Activated naive CD8-positive, alpha-beta T cell treated with anti-CD3 and anti-CD28 coated beads, Interleukin-2, amount 50 U/mL, for 24 hours (primary cell): ENCODE data around the gene SPG7.
"Not testable (repeated sequence)": the region's sequence is repeated elsewhere in the genome, so short reads cannot be mapped to it uniquely, and the experiment has no call there.

Experiments
- ATAC-seq: fragments of 150-1000 bp; cut with Tn5 transposase; one replicate; pipeline ENCODE4 v1.10.0; 2021
- DNase-seq: peaks from one replicate; pipeline ENCODE4 v3.0.0; 2021
- H3K27ac Mint-ChIP-seq: one replicate; pipeline ENCODE4 v1.8.0; 2021; ENCODE audit warnings: mild to moderate bottlenecking, mixed read lengths
- H3K27me3 Mint-ChIP-seq: one replicate; pipeline ENCODE4 v1.8.0; 2021; ENCODE audit warnings: mixed read lengths
- H3K36me3 Mint-ChIP-seq: one replicate; pipeline ENCODE4 v1.8.0; 2021; ENCODE audit warnings: low read depth, mixed read lengths
- H3K4me1 Mint-ChIP-seq: one replicate; pipeline ENCODE4 v1.8.0; 2021; ENCODE audit warnings: mixed read lengths
- H3K4me3 Mint-ChIP-seq: one replicate; pipeline ENCODE4 v1.8.0; 2021; ENCODE audit warnings: mild to moderate bottlenecking, moderate library complexity, mixed read lengths
- H3K9me3 Mint-ChIP-seq: one replicate; pipeline ENCODE4 v1.8.0; 2021; ENCODE audit warnings: mixed read lengths

Gene SPG7

DNA sequence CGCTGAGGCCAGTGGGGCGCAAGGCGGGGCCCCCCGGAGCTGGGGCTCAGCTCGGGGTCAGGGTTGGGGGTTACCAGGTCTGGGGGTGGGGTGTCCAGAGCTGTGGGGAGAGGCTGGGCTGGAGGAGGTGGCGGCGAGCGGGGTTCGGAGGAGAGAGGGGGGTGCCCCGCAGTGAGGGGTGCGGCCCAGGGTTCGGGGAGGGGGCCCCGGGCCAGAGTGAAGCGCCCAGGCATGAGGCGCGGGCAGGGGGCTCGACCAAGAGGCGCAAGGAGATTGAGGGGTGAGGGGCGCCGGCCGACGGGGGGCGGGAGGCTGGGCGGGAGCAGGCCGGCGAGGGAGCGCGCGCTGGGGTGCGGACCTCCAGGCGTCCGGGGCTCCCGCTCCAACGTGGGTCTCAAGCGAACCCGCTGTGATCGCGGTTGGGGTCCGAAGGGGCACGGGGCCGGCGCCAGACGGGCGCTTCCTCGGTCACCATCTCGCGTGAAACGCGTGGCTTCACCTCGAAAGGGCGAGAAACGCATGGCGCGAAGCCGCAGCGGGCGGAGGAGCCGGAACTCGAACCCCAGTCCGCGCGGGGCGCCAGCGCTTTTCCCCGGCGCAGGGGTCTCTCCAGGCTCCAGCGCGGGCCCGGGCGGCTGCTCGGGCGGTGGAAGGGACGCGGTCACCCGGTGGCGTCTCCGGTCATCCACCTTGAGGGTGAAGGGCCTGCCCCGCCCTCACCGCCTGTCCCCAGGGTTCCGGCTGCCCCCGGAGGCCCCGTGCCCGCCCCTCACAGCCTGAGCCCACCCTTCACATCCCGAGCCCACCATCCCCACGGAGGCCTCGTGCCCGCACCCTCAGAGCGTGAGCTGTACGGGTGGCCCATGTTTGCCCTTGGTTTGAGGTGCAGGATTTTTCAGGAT lies 68.2 kb downstream of the SPG7 start:
- Mint-ChIP-seq H3K9me3 (no peaks in the 10 kb centered on the region), H3K36me3 (peaks cover 3% of the 10 kb centered on the region), H3K27ac (no peak overlapping the region), H3K4me3 (no peak overlapping the region), H3K27me3 (peaks cover 9% of the 10 kb centered on the region), H3K4me1 (peaks cover 9% of the 10 kb centered on the region)
- no peak for ATAC-seq
- no peak for DNase-seq

DNA sequence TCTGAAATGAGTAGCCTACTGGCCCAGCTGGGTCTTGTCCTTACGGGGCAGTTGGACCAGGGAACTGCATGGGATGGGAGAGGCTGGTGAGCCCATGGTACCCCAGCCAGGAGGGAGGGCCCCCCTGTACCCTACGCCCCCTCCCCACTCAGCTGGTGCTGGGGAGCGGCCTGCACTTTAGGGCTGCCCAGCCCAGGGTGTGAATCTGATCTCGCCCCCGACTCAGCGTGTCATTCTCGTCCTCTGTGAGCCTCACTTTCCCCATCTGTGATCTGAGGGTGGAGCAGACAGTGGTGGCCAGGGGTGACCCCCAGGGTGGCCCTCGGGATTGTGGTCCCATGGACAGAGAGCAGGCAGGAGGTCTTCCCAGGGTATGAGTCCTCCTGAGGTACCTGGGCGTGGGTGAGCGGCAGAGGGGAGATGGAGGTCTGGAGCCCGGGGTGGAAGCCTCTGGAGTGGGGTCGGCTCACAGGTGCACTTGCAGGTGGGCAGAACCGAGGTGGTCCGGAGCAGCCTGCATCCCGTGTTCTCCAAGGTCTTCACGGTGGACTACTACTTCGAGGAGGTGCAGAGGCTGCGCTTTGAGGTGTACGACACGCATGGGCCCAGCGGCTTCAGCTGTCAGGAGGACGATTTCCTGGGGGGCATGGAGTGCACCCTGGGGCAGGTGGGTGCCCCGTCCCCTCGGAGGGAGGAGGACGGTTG lies 69.0 kb downstream of the SPG7 start:
- ATAC-seq (no peak), DNase-seq (no peak)
- H3K36me3 Mint-ChIP-seq: peaks cover 3% of the 10 kb centered on the region
- peak overlapping the region; percentile 11 for H3K4me3 Mint-ChIP-seq
- H3K4me1 Mint-ChIP-seq: peaks cover 3% of the 10 kb centered on the region
- H3K9me3 Mint-ChIP-seq: no peaks in the 10 kb centered on the region
- peaks cover 6% of the 10 kb centered on the region for H3K27me3 Mint-ChIP-seq
- H3K27ac Mint-ChIP-seq: no peak overlapping the region

DNA sequence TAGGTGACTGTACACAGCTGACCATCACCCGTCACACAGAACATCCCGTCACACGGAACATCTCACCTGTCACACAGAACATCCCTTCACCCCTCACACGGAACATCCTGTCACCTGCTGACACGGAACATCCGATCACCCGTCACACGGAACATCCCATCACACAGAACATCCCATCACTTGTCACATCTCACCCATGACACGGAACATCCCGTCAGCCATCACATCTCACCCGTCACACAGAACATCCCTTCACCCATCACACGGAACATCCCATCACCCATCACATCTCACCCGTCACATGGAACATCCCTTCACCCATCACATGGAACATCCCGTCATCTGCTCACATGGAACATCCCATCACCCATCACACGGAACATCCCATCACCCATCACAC lies 71.1 kb downstream of the SPG7 start:
- Mint-ChIP-seq H3K27ac (no peak overlapping the region), H3K4me1 (peaks cover 2% of the 10 kb centered on the region), H3K27me3 (peaks cover 3% of the 10 kb centered on the region), H3K9me3 (no peaks in the 10 kb centered on the region), H3K36me3 (peaks cover 3% of the 10 kb centered on the region), H3K4me3 (no peak overlapping the region)
- no peak for ATAC-seq
- no peak for DNase-seq

DNA sequence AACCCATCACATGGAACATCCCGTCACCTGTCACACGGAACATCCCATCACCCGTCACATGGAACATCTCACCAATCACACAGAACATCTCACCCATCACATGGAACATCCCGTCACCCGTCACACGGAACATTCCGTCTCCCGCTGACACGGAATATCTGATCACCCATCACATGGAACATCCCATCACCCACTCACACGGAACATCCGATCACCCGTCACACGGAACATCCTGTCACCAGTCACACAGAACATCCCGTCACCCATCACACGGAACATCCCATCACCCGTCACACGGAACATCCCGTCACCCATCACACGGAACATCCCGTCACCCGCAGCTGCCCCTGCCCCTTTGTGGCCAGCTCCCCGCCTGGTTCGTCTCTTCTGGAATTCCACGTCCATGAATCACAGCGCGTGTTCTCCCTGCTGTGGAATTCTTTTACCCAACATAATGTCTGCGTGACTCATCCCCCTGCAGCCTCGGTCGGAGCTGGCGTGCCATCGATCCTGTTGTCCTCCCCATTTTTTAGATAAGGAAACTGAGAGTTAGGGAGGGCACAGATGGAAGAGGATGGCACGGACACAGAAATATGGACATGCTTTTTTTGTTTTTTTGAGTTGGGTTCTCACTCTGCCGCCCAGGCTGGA lies 73.0 kb downstream of the SPG7 start:
- no peak overlapping the region for H3K4me3 Mint-ChIP-seq
- ATAC-seq (no peak), DNase-seq (no peak)
- no peaks in the 10 kb centered on the region for H3K9me3 Mint-ChIP-seq
- no peak overlapping the region for H3K27ac Mint-ChIP-seq
- H3K27me3 Mint-ChIP-seq: peaks cover 3% of the 10 kb centered on the region
- no peaks in the 10 kb centered on the region for H3K4me1 Mint-ChIP-seq
- peaks cover 3% of the 10 kb centered on the region for H3K36me3 Mint-ChIP-seq

DNA sequence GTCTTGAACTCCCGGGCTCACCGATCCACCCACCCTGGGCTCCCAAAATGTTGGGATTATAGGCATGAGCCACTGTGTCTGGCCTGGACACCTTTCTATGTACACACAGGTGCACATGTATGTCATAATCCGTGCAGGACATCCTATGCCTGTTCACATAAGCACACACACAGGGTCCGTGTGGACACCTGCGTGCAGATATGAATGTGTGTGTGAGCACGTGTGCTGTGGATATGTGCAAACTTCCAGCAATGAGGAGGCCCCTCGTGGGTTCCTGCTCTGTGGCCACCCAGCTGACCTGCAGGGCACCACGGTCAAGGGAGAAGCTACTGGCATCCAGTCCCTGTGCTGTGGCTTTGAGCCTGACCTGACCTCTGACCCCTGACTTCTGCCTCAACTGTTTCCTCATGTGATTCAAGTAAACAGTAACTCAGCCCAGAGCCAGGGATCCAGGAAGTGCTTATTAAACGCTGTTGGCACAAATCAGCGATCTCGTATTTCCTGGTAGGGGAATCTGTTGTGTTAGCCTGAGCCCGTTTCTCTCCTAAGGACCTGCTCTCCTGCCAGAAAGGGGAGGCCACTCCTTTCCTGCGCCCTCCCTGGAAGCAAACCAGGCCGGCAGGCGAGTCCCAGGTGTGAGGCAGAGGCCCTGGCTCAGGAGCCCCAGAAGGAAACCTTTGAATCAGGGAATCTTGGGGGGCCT lies 73.8 kb downstream of the SPG7 start:
- Mint-ChIP-seq H3K36me3 (peaks cover 3% of the 10 kb centered on the region), H3K27me3 (peaks cover 3% of the 10 kb centered on the region), H3K9me3 (no peaks in the 10 kb centered on the region), H3K4me3 (no peak overlapping the region), H3K27ac (no peak overlapping the region), H3K4me1 (no peaks in the 10 kb centered on the region)
- DNase-seq: no peak
- ATAC-seq: no peak

DNA sequence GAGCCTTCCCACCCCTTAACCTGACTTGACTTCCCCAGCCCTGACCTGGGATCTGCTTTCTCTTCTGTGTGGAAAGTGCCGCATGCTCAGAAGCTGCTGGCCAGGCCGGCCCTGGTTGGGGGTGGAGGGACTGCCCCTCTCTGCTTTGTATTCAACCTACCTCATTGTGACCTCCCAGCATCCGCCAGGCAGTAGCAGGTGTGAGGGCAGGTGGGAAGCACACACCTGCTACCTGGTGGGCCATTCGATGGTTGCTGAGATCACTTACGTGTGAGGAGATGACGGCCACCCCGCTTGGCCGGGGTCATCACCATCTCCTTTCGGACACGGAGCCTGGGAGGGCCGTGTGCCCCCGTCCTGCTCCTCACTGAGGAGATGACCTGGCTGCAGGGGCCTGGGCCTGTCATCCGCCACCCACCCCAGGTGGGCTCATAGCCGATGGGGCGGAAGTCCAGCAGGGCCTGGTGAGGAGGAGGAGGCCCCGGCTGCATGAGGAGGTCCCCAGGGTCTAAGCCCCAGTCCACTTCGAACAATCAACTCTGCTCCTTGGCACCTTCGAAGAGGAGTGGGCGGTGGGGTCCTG lies 74.5 kb downstream of the SPG7 start:
- Mint-ChIP-seq H3K4me3 (no peak overlapping the region), H3K9me3 (no peaks in the 10 kb centered on the region), H3K36me3 (peaks cover 4% of the 10 kb centered on the region), H3K4me1 (no peaks in the 10 kb centered on the region), H3K27ac (no peak overlapping the region), H3K27me3 (no peaks in the 10 kb centered on the region)
- ATAC-seq: no peak
- DNase-seq: no peak

DNA sequence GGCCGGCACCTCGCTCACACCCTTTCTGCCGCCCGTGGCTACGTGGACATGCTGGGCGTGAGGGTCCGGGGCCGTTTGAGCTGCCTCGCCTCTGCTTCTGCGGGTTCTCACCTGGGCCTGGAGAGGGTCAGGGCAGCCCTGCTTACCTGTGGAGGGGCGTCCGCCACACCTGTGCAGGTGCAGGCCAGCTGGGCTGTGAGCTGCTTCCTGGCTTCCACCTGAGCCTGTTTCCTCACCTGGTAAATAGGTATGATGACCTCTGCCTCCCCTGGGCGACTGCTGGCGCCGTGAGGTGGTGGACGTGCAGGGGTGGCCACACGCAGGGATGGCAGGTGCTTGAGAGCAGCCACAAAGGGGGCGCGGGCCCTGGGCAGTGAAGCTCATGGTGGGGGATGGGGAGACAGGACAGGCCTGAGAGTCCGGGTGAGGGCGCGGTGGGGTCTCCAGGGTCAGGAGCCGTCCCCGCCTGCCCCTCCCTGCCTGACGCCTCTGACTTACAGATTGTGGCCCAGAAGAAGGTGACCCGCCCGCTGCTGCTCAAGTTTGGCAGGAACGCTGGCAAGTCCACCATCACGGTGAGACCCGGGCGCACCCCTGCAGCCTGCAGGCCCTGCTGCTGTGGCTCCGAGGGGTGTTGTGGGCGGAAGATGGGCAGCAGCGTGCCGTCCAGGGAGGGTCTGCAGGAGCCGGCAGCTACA lies 75.1 kb downstream of the SPG7 start:
- ATAC-seq: no peak
- H3K4me3 Mint-ChIP-seq: no peak overlapping the region
- no peaks in the 10 kb centered on the region for H3K27me3 Mint-ChIP-seq
- H3K4me1 Mint-ChIP-seq: no peaks in the 10 kb centered on the region
- no peak for DNase-seq
- no peak overlapping the region for H3K27ac Mint-ChIP-seq
- no peaks in the 10 kb centered on the region for H3K9me3 Mint-ChIP-seq
- H3K36me3 Mint-ChIP-seq: peaks cover 2% of the 10 kb centered on the region

DNA sequence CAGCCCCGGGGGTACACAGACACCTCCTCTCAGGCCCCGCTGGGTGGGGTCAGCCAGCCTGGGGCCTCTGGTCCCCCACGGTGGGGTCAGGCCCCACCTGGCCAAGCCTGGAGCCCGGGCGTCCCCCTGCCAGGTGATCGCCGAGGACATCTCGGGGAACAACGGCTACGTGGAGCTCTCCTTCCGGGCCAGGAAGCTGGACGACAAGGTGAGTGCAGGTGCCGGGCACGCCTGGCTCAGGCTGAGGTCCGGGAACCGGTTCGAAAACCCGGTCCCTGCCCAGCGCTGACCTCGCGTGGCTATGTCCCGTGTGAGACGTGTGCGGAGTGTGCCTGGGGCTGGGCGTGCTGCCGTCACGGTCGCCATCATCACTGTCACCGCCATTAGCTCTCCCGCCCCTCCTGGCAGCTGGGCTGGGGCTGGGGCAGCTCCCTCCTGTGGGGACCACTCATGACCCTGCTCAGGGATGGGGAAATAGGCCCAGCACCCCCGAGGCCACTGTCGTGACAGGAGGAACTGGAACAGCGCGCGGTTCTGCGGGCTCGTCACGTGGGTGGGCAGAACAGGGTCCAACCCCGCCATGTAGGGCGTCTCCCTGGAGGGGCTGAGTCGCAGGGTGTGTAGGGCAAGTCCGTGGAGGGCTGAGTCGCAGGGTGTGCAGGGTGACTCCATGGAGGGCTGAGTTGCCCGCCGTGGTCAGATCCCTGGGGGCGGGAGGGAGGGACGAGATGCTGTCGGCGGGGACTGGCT lies 75.9 kb downstream of the SPG7 start:
- no peak overlapping the region for H3K4me3 Mint-ChIP-seq
- no peak for ATAC-seq
- no peaks in the 10 kb centered on the region for H3K4me1 Mint-ChIP-seq
- no peak for DNase-seq
- H3K27me3 Mint-ChIP-seq: no peaks in the 10 kb centered on the region
- peaks cover 1% of the 10 kb centered on the region for H3K36me3 Mint-ChIP-seq
- H3K27ac Mint-ChIP-seq: no peak overlapping the region
- no peaks in the 10 kb centered on the region for H3K9me3 Mint-ChIP-seq

DNA sequence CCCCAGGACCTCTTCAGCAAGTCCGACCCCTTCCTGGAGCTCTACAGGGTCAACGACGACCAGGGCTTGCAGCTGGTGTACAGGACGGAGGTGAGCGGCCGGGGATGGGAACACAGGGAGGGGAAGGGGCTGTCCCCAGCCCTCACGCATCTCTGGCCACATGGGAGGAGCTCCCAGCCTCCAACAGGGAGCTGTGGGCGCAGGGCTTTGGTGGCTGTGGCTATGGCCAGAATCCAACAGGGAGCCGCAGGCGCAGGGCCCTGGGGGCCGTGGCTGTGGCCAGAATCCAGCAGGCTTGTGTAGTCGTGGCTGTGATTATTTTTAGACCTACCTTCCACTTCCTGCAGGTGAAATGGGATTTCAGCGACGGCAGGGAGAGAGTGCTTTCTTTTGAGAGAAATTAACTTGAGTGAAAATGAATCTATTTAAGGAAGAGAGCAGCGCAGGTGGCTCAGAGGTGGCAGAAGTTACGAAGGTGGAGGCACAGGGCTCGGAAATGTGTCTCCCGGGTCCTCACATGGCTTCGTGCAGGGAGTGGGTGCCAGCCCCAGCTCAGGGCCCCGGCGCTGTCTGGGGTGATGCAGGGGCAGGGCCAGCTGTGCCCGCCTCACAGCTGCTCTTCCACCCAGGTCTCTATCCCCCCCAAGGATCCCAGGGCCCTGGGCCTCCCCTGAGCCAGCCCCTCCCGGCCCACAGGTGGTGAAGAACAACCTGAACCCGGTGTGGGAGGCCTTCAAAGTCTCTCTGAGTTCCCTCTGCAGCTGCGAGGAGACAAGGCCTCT lies 76.8 kb downstream of the SPG7 start:
- H3K9me3 Mint-ChIP-seq: no peaks in the 10 kb centered on the region
- no peaks in the 10 kb centered on the region for H3K27me3 Mint-ChIP-seq
- H3K4me3 Mint-ChIP-seq: no peak overlapping the region
- no peak for ATAC-seq
- peaks cover 1% of the 10 kb centered on the region for H3K36me3 Mint-ChIP-seq
- H3K4me1 Mint-ChIP-seq: no peaks in the 10 kb centered on the region
- no peak for DNase-seq
- no peak overlapping the region for H3K27ac Mint-ChIP-seq

DNA sequence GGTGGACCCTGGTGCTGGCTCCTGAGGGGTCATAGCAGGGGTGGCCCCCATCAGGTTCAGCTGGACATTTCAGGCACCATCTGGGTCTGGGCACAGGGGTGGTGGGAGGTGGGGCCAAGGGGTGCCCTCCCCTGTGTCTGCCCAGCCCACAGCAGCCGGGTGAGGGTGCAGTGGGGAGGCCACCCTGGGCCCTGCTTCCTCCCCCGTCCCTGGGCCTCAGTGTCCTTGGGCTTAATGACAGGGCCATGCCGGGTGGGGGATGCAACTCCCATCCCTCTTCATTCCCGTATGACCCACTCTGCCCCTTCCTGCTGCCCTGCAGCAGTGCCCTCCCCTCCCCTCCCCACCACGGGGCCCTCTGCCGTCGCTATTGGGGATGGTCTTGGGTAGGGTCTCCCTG lies 78.0 kb downstream of the SPG7 start:
- peaks cover 1% of the 10 kb centered on the region for H3K36me3 Mint-ChIP-seq
- no peaks in the 10 kb centered on the region for H3K4me1 Mint-ChIP-seq
- H3K27ac Mint-ChIP-seq: no peak overlapping the region
- H3K27me3 Mint-ChIP-seq: no peaks in the 10 kb centered on the region
- DNase-seq (no peak), ATAC-seq (no peak)
- H3K4me3 Mint-ChIP-seq: no peak overlapping the region
- H3K9me3 Mint-ChIP-seq: no peaks in the 10 kb centered on the region

DNA sequence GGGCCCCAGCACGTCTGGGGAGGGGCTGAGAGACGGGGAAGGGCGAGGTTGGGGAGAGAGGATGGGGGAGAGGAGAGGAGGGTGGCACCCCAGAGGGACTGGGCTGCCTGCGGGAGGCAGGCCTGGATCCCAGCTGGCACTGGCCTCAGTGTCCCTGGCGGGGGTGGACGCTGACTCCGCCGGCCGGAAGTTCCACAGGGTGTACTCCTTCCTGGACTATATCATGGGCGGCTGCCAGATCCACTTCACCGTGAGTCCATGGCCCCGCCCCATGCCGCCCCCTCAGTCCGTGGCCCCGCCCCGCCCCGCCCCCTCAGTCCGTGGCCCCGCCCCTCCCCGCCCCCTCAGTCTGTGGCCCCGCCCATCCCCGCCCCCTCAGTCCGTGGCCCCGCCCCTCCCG lies 78.7 kb downstream of the SPG7 start:
- H3K36me3 Mint-ChIP-seq: peaks cover 1% of the 10 kb centered on the region
- no peaks in the 10 kb centered on the region for H3K9me3 Mint-ChIP-seq
- H3K4me3 Mint-ChIP-seq: no peak overlapping the region
- no peaks in the 10 kb centered on the region for H3K27me3 Mint-ChIP-seq
- H3K27ac Mint-ChIP-seq: no peak overlapping the region
- no peaks in the 10 kb centered on the region for H3K4me1 Mint-ChIP-seq
- ATAC-seq (no peak), DNase-seq (no peak)

DNA sequence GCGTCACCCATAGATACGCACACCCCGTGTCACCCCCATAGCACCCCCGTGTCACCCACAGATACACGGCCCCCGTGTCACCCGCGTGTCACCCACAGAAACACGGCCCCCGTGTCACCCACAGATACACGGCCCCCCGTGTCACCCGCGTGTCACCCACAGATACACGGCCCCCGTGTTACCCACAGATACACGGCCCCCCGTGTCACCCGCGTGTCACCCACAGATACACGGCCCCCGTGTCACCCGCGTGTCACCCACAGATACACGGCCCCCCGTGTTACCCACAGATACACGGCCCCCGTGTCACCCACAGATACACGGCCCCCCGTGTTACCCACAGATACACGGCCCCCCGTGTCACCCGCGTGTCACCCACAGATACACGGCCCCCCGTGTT lies 79.5 kb downstream of the SPG7 start:
- not testable (repeated sequence) for ATAC-seq, H3K27me3 Mint-ChIP-seq, H3K27ac Mint-ChIP-seq, H3K36me3 Mint-ChIP-seq, H3K4me3 Mint-ChIP-seq, H3K4me1 Mint-ChIP-seq, H3K9me3 Mint-ChIP-seq, DNase-seq
